Liver (tissue), 3 donors: ENCODE data around the gene ACOT11.

Experiments used
- GABPA ChIP-seq, 2 donors: IDR thresholded peaks in 1 of 2; conservative IDR thresholded peaks in 1 of 2; 2 replicates each; pipeline ENCODE4 v1.6.1; 2016; ENCODE audit warnings: antibody characterized with exemption in 2 of 2, mild to moderate bottlenecking in 1 of 2, moderate library complexity in 1 of 2
- HNF4G ChIP-seq: IDR thresholded peaks from 2 replicates; pipeline ENCODE4 v1.6.1; 2016; ENCODE audit warnings: antibody characterized with exemption
- JUND ChIP-seq, 2 donors: IDR thresholded peaks; 2 replicates each; pipeline ENCODE4 v1.6.1; 2016; ENCODE audit warnings: antibody characterized with exemption in 2 of 2
- RAD21 ChIP-seq, 2 donors: IDR thresholded peaks; 2 replicates each; pipeline ENCODE4 v1.6.1; 2016; ENCODE audit warnings: antibody characterized with exemption in 2 of 2, mild to moderate bottlenecking in 2 of 2
- SP1 ChIP-seq: IDR thresholded peaks from 2 replicates; pipeline ENCODE4 v1.6.1; 2018; ENCODE audit warnings: antibody characterized with exemption, mild to moderate bottlenecking
- TAF1 ChIP-seq: conservative IDR thresholded peaks from 2 replicates; pipeline ENCODE4 v1.6.1; 2016; ENCODE audit warnings: antibody characterized with exemption, mild to moderate bottlenecking
- YY1 ChIP-seq: IDR thresholded peaks from 2 replicates; pipeline ENCODE4 v1.6.1; 2016; ENCODE audit warnings: antibody characterized with exemption, mild to moderate bottlenecking
- TF ChIP-seq, protein P1 (sequence below): IDR thresholded peaks from 2 replicates; pipeline ENCODE4 v1.6.1; 2016; ENCODE audit warnings: antibody characterized with exemption
- TF ChIP-seq, protein P2 (sequence below): fragments of 150-350 bp; IDR thresholded peaks from 2 replicates; pipeline ENCODE4 v1.5.1; 2017; ENCODE audit warnings: improper control_type of control experiment, low read depth, low read length; ENCODE audit not compliant: missing input control
- TF ChIP-seq, protein P3 (sequence below): IDR thresholded peaks from 2 replicates; pipeline ENCODE4 v1.6.1; 2016; ENCODE audit warnings: antibody characterized with exemption, mild to moderate bottlenecking
- donor health status: healthy.
- donor health status: healthy.

DNA sequence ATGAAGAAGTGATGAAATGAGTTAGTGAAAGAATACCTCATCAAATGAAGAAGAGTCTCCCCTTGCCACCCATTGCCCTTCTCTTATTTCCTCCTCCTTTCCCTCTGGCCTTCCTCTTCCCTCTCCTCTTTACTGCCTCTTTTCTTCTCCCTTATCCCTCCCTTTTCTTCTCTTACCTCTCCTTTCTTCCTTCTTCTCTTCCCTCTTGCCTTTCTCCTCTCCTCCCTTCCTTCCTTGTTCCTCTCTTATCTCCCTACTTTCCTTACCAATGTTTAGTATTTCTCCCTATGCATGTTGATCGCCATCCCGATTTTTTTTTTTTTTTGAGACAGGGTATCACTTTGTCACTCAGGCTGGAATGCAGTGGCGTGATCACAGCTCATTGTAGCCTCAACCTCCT lies 102.4 kb downstream of the ACOT11 start:
- TF ChIP-seq TAF1 (no peak), GABPA (IDR thresholded peaks at IDR 0.05 in 1 of 2, conservative IDR thresholded peaks at IDR 0.05 in 1 of 2) (no peak), JUND (IDR thresholded peaks at IDR 0.05) (no peak), SP1 (no peak), YY1 (no peak), HNF4G (no peak), RAD21 (IDR thresholded peaks at IDR 0.05) (no peak)
- TF ChIP-seq, protein P1, sequence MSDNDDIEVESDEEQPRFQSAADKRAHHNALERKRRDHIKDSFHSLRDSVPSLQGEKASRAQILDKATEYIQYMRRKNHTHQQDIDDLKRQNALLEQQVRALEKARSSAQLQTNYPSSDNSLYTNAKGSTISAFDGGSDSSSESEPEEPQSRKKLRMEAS, result no peak
- TF ChIP-seq, protein P2, sequence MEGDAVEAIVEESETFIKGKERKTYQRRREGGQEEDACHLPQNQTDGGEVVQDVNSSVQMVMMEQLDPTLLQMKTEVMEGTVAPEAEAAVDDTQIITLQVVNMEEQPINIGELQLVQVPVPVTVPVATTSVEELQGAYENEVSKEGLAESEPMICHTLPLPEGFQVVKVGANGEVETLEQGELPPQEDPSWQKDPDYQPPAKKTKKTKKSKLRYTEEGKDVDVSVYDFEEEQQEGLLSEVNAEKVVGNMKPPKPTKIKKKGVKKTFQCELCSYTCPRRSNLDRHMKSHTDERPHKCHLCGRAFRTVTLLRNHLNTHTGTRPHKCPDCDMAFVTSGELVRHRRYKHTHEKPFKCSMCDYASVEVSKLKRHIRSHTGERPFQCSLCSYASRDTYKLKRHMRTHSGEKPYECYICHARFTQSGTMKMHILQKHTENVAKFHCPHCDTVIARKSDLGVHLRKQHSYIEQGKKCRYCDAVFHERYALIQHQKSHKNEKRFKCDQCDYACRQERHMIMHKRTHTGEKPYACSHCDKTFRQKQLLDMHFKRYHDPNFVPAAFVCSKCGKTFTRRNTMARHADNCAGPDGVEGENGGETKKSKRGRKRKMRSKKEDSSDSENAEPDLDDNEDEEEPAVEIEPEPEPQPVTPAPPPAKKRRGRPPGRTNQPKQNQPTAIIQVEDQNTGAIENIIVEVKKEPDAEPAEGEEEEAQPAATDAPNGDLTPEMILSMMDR, result no peak
- TF ChIP-seq, protein P3, sequence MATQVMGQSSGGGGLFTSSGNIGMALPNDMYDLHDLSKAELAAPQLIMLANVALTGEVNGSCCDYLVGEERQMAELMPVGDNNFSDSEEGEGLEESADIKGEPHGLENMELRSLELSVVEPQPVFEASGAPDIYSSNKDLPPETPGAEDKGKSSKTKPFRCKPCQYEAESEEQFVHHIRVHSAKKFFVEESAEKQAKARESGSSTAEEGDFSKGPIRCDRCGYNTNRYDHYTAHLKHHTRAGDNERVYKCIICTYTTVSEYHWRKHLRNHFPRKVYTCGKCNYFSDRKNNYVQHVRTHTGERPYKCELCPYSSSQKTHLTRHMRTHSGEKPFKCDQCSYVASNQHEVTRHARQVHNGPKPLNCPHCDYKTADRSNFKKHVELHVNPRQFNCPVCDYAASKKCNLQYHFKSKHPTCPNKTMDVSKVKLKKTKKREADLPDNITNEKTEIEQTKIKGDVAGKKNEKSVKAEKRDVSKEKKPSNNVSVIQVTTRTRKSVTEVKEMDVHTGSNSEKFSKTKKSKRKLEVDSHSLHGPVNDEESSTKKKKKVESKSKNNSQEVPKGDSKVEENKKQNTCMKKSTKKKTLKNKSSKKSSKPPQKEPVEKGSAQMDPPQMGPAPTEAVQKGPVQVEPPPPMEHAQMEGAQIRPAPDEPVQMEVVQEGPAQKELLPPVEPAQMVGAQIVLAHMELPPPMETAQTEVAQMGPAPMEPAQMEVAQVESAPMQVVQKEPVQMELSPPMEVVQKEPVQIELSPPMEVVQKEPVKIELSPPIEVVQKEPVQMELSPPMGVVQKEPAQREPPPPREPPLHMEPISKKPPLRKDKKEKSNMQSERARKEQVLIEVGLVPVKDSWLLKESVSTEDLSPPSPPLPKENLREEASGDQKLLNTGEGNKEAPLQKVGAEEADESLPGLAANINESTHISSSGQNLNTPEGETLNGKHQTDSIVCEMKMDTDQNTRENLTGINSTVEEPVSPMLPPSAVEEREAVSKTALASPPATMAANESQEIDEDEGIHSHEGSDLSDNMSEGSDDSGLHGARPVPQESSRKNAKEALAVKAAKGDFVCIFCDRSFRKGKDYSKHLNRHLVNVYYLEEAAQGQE, result no peak
